Neural cell (in vitro differentiated cells): ENCODE measurements around the gene OR56A5. TPM values are rescaled to one million over a fixed set of nuclear protein-coding genes. Genes with fewer than 3 reads are reported as not detected.
"Not testable (repeated sequence)": the region's sequence is repeated elsewhere in the genome, so short reads cannot be mapped to it uniquely, and the experiment has no call there.

Experiments
- H2AFZ ChIP-seq: fragments of 200-600, 300-800 bp; sonication (generic), shearing (Covaris generic); 2 replicates; pipeline ENCODE4 v1.6.0; 2014; ENCODE audit warnings: low read depth, mild to moderate bottlenecking, antibody characterized with exemption, low read length, moderate library complexity
- H3F3A ChIP-seq: fragments of 200-600 bp; shearing (Covaris generic); 2 replicates; pipeline ENCODE4 v1.6.1; 2016; ENCODE audit warnings: mild to moderate bottlenecking, moderate library complexity, mixed read lengths, antibody characterized with exemption, low read length; ENCODE audit not compliant: insufficient read depth, poor library complexity, severe bottlenecking
- H3K27ac ChIP-seq: fragments of 200-600, 300-800 bp; sonication (generic), shearing (Covaris generic); 2 replicates; pipeline ENCODE4 v1.5.1; 2014; ENCODE audit warnings: mild to moderate bottlenecking, low read length, moderate library complexity
- H3K27me3 ChIP-seq: fragments of 300-800, 200-600 bp; sonication (generic), shearing (Covaris generic); 2 replicates; pipeline ENCODE4 v1.6.0; 2014; ENCODE audit warnings: mild to moderate bottlenecking, low read depth, low read length, moderate library complexity; ENCODE audit not compliant: insufficient read depth
- H3K36me3 ChIP-seq: fragments of 300-800, 200-600 bp; sonication (generic), shearing (Covaris generic); 2 replicates; pipeline ENCODE4 v1.5.1; 2014; ENCODE audit warnings: mild to moderate bottlenecking, antibody characterized with exemption, low read length, moderate library complexity; ENCODE audit not compliant: insufficient read depth
- H3K4me2 ChIP-seq: fragments of 300-800, 200-600 bp; sonication (generic), shearing (Covaris generic); 2 replicates; pipeline ENCODE4 v1.6.0; 2014; ENCODE audit warnings: mild to moderate bottlenecking, low read length
- H3K4me3 ChIP-seq: fragments of 300-800, 200-600 bp; sonication (generic), shearing (Covaris generic); 2 replicates; pipeline ENCODE4 v1.5.1; 2014; ENCODE audit warnings: mild to moderate bottlenecking, low read length, moderate library complexity
- H3K79me2 ChIP-seq: fragments of 200-600 bp; shearing (Covaris generic); replicated peaks from 2 replicates; pipeline ENCODE4 v1.6.0; 2014; ENCODE audit warnings: mild to moderate bottlenecking, low read length, moderate library complexity; ENCODE audit not compliant: insufficient read depth
- H3K9ac ChIP-seq: fragments of 300-800, 200-600 bp; sonication (generic), shearing (Covaris generic); 2 replicates; pipeline ENCODE4 v1.6.1; 2016; ENCODE audit warnings: mild to moderate bottlenecking, low read length, mixed read lengths
- H3K9me2 ChIP-seq: fragments of 200-600 bp; shearing (Covaris generic); 2 replicates; pipeline ENCODE4 v1.6.1; 2016; ENCODE audit warnings: mild to moderate bottlenecking, low read length, mixed read lengths; ENCODE audit not compliant: insufficient read depth
- H3K9me3 ChIP-seq: fragments of 200-600, 300-800 bp; sonication (generic), shearing (Covaris generic); 2 replicates; pipeline ENCODE4 v1.6.1; 2016; ENCODE audit warnings: mild to moderate bottlenecking, mixed run types, low read length, moderate library complexity, mixed read lengths
- H4K20me1 ChIP-seq: fragments of 200-600 bp; shearing (Covaris generic); 2 replicates; pipeline ENCODE4 v1.6.1; 2016; ENCODE audit warnings: mild to moderate bottlenecking, mixed run types; ENCODE audit not compliant: insufficient read depth
- EP300 ChIP-seq: fragments of 450-650 bp; conservative IDR thresholded peaks from 2 replicates; pipeline ENCODE4 v1.6.1; 2014; ENCODE audit warnings: antibody characterized with exemption, mild to moderate bottlenecking, moderate library complexity; ENCODE audit not compliant: poor library complexity, severe bottlenecking
- EZH2 ChIP-seq: fragments of 200-600, 300-800 bp; shearing (Covaris generic), sonication (generic); IDR thresholded peaks from 2 replicates; pipeline ENCODE4 v1.6.1; 2014; ENCODE audit warnings: antibody characterized with exemption, low read length, borderline replicate concordance, mild to moderate bottlenecking; ENCODE audit not compliant: insufficient read depth, poor library complexity, severe bottlenecking
- MXI1 ChIP-seq: fragments of 450-650 bp; conservative IDR thresholded peaks from 2 replicates; pipeline ENCODE4 v1.6.1; 2014; ENCODE audit warnings: antibody characterized with exemption, mild to moderate bottlenecking; ENCODE audit not compliant: poor library complexity, severe bottlenecking
- POLR2AphosphoS5 ChIP-seq: IDR thresholded peaks from 2 replicates; pipeline ENCODE4 v1.6.1; 2012
- RAD21 ChIP-seq: fragments of 450-650 bp; conservative IDR thresholded peaks from 2 replicates; pipeline ENCODE4 v1.6.1; 2014; ENCODE audit warnings: antibody characterized with exemption, mild to moderate bottlenecking, moderate library complexity
- SMC3 ChIP-seq: fragments of 450-650 bp; conservative IDR thresholded peaks from 2 replicates; pipeline ENCODE4 v1.6.1; 2014; ENCODE audit warnings: antibody characterized with exemption, mild to moderate bottlenecking, moderate library complexity; ENCODE audit not compliant: poor library complexity
- TAF1 ChIP-seq: IDR thresholded peaks from 2 replicates; pipeline ENCODE4 v1.6.1; 2012; ENCODE audit warnings: low read depth
- polyA plus RNA-seq: library from polyadenylated mRNA; depleted of rRNA; stranded (reverse); fragments of >200 nt; gene quantifications from 2 replicates; pipeline ENCODE4 v1.2.3, GENCODE V29; 2014
- TF ChIP-seq, protein P1 (sequence below): fragments of 450-650 bp; IDR thresholded peaks from 2 replicates; pipeline ENCODE4 v1.5.1; 2014; ENCODE audit warnings: antibody characterized with exemption, mild to moderate bottlenecking, moderate library complexity; ENCODE audit not compliant: poor library complexity, severe bottlenecking

The OR56A5 gene
- polyA plus RNA-seq, 1 donor from 2014 or later = not detected

GRCh38 chr11:5967708-5968107 lies 586 bp downstream of the OR56A5 start:
- H3K27ac ChIP-seq = no peak overlapping the region
- H3F3A ChIP-seq = no peaks in the 10 kb centered on the region
- H3K79me2 ChIP-seq = no peaks in the 10 kb centered on the region
- H2AFZ ChIP-seq = no peak overlapping the region
- H3K9me2 ChIP-seq = no peaks in the 10 kb centered on the region
- H3K9ac ChIP-seq = no peak overlapping the region
- H3K27me3 ChIP-seq = no peaks in the 10 kb centered on the region
- no peak for TF ChIP-seq POLR2AphosphoS5
- no peak for TF ChIP-seq TAF1
- no peaks in the 10 kb centered on the region for H3K36me3 ChIP-seq
- H4K20me1 ChIP-seq = no peaks in the 10 kb centered on the region
- H3K4me2 ChIP-seq = no peak overlapping the region
- no peaks in the 10 kb centered on the region for H3K9me3 ChIP-seq
- no peak overlapping the region for H3K4me3 ChIP-seq

GRCh38 chr11:5966958-5967357 lies 1.3 kb downstream of the OR56A5 start:
- H3K9me2 ChIP-seq = no peaks in the 10 kb centered on the region
- H3K9ac ChIP-seq = no peak overlapping the region
- H3K27me3 ChIP-seq = no peaks in the 10 kb centered on the region
- no peaks in the 10 kb centered on the region for H3F3A ChIP-seq
- H4K20me1 ChIP-seq = no peaks in the 10 kb centered on the region
- no peaks in the 10 kb centered on the region for H3K9me3 ChIP-seq
- H2AFZ ChIP-seq = no peak overlapping the region
- H3K4me3 ChIP-seq = no peak overlapping the region
- no peaks in the 10 kb centered on the region for H3K36me3 ChIP-seq
- H3K27ac ChIP-seq = no peak overlapping the region
- H3K79me2 ChIP-seq = no peaks in the 10 kb centered on the region
- H3K4me2 ChIP-seq = no peak overlapping the region
- TF ChIP-seq POLR2AphosphoS5 = no peak
- TF ChIP-seq TAF1 = no peak
- TF ChIP-seq, protein P1, sequence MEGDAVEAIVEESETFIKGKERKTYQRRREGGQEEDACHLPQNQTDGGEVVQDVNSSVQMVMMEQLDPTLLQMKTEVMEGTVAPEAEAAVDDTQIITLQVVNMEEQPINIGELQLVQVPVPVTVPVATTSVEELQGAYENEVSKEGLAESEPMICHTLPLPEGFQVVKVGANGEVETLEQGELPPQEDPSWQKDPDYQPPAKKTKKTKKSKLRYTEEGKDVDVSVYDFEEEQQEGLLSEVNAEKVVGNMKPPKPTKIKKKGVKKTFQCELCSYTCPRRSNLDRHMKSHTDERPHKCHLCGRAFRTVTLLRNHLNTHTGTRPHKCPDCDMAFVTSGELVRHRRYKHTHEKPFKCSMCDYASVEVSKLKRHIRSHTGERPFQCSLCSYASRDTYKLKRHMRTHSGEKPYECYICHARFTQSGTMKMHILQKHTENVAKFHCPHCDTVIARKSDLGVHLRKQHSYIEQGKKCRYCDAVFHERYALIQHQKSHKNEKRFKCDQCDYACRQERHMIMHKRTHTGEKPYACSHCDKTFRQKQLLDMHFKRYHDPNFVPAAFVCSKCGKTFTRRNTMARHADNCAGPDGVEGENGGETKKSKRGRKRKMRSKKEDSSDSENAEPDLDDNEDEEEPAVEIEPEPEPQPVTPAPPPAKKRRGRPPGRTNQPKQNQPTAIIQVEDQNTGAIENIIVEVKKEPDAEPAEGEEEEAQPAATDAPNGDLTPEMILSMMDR = no peak

- H3K9me3 ChIP-seq, H3K79me2 ChIP-seq, H3K36me3 ChIP-seq, H3K9ac ChIP-seq, H4K20me1 ChIP-seq, H3K4me2 ChIP-seq, H3K4me3 ChIP-seq, H3K9me2 ChIP-seq, H3K27ac ChIP-seq, H3K27me3 ChIP-seq, H2AFZ ChIP-seq, H3F3A ChIP-seq: not testable (repeated sequence)
Observed at GRCh38 chr11:5960704-5961320, 7.5 kb downstream of the OR56A5 start.

GRCh38 chr11:5955586-5955985 lies 12.7 kb downstream of the OR56A5 start:
- no peaks in the 10 kb centered on the region for H3K79me2 ChIP-seq
- no peak overlapping the region for H3K4me2 ChIP-seq
- H3K9me2 ChIP-seq = no peaks in the 10 kb centered on the region
- no peak overlapping the region for H2AFZ ChIP-seq
- no peak overlapping the region for H3K4me3 ChIP-seq
- peaks cover 3% of the 10 kb centered on the region for H3K9me3 ChIP-seq
- no peak overlapping the region for H3K9ac ChIP-seq
- TF ChIP-seq RAD21 (no peak), MXI1 (no peak), SMC3 (no peak), TAF1 (no peak), EZH2 (no peak), EP300 (no peak), POLR2AphosphoS5 (no peak)
- no peak overlapping the region for H3K27ac ChIP-seq
- H3F3A ChIP-seq = no peaks in the 10 kb centered on the region
- H3K27me3 ChIP-seq = no peaks in the 10 kb centered on the region
- no peaks in the 10 kb centered on the region for H3K36me3 ChIP-seq
- no peaks in the 10 kb centered on the region for H4K20me1 ChIP-seq
